ENCODE results near the gene ENKD1.
A peak's percentile ranks its signal among the peaks of the same experiment; 100 is the strongest.

Gene ENKD1

DNA sequence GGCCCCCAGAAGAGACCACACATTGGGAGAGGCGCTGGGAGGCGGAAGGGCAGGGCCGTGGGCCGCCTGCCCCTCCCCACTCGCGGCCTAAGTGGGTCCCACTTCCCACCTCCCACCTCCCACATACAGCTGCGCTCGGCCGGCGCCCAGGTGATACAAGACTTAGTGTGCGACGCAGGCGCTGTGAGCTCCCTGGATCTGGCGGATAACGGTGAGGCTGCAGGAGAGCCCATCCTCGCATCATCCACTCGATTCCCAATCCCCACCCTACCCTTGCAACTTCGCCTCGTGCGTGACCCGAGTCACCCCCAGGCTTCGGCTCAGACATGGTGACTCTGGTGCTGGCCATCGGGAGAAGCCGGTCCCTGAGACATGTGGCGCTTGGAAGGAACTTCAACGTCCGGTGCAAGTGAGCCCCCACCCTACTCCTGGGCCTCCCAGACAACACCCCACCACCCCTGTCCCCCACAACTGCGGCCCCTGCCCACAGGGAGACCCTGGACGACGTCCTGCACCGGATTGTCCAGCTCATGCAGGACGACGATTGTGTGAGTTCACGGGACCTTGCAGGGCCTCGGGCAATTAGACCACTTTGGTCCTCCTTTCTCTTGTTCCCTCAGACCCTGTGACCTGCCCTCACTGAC is 17.7 kb downstream of the ENKD1 start:
- no peak for DNase-seq (ENCODE audit: low spot score)

DNA sequence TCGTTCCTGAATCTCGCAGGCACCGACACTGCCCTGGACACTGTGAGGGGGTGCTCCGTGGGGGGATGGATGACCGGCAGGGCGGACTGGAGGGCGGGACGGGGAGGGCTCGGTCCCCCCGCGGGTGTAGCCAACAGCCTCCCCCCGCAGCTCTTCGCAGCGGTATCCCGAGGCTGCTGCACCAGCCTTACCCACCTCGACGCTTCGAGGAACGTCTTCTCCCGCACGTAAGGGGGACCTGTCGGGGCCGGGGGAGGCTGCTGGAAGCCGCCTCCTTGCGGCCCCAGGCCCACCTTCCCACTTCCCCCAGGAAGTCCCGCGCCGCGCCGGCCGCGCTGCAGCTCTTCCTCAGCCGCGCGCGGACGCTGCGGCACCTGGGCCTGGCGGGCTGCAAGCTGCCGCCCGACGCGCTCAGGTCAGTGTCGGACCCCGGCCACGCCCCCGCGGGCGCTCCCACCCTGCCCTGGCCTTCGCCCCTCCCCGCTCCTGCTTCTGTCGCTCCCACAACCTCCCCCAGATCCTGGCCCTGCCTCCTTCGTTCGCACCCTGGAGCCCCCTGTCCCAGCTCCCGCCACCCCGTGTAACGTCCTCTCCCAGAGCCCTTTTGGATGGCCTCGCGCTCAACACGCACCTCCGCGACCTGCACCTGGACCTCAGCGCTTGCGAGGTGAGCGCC is 18.3 kb downstream of the ENKD1 start:
- DNase-seq (ENCODE audit: low spot score) = no peak

DNA sequence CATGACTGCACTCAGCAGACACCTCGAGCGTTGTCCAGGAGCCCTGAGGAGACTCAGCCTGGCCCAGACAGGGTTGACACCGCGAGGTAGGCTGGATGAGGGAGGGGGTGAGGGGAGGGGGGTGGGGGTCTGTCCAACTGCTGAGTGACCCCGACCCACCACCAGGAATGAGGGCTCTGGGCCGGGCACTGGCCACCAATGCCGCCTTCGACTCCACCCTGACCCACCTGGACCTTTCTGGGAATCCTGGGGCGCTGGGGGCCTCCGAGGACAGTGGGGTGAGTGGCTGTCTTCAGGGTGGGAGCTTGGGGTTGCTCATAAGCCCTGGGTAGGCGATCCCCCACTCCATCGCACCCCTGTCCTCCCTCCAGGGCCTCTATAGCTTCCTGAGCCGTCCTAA is 18.9 kb downstream of the ENKD1 start:
- DNase-seq (ENCODE audit: low spot score) = no peak

DNA sequence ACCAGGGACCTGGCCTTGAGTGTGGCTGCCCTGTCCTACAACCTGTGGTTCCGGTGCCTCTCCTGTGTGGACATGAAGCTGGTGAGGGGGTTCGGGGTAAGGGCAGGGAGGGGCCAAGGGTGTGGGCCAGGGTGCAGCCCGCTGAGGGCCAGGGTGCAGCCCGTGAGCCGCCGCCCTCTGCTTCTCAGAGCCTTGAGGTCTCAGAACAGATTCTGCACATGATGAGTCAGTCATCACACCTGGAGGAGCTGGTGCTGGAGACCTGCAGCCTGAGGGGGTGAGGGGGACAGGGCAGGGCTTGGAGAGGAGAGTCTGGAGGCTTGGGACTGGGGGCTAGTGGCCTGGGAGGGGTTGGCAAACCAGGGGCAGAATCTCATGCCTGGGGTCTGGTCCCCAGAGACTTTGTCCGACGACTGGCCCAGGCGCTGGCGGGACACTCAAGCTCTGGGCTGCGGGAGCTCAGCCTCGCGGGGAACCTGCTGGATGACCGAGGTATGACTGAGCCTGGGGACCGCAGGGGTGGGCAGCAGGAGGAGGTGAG is 19.4 kb downstream of the ENKD1 start:
- DNase-seq (ENCODE audit: low spot score) = no peak

DNA sequence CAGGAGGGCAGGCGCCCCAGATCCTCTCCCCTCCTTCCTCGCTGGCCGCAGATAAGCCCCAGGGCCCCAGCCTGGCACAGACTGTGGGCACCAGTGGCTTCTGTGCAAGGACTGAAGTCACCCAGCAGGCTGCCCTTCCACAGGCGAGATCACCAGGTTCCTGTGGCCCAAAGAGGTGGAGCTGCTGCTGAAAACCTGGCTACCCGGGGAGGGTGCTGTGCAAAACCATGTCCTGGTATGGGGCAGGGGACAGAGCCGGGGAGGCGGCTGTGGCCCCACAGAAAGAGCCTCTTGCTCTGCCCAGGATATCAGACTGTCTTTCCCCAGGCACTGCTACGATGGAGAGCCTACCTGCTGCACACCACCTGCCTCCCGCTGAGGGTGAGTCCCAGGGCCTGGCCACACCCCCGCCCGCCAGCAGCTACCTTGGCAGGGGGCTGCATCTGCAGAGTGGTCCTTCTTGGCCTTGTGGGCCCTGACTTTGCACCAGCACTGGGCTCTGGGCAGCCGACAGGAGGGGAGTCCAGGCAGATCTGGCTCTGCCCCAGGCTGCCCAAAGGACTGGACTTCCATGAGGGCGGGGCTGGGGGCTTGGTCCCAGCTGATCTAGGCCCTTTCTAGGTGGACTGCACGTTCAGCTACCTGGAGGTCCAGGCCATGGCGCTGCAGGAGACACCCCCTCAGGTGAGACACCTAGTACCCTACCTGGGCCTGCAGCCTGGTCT is 21.0 kb downstream of the ENKD1 start:
- peak; percentile 32 for DNase-seq (ENCODE audit: low spot score)

DNA sequence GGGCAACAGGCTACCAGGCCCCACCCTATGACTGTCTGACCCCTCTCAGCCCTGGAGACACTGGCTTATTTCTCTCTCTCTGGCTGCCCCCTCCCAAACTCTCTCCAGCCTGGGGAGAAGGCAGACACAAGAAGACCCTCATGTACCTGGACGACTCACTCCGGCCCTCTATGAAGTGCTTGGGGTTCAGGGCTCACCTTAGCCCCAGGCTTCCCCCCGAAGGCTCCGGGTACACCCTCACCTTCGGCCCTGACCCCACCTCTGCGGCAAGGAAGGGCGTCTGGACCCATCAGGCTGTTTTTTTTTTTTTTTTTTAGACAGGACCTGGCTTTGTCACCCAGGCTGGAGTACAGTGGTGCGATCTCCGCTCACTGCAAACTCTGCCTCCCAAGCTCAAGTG is 22.5 kb downstream of the ENKD1 start:
- DNase-seq (ENCODE audit: low spot score) = no peak

DNA sequence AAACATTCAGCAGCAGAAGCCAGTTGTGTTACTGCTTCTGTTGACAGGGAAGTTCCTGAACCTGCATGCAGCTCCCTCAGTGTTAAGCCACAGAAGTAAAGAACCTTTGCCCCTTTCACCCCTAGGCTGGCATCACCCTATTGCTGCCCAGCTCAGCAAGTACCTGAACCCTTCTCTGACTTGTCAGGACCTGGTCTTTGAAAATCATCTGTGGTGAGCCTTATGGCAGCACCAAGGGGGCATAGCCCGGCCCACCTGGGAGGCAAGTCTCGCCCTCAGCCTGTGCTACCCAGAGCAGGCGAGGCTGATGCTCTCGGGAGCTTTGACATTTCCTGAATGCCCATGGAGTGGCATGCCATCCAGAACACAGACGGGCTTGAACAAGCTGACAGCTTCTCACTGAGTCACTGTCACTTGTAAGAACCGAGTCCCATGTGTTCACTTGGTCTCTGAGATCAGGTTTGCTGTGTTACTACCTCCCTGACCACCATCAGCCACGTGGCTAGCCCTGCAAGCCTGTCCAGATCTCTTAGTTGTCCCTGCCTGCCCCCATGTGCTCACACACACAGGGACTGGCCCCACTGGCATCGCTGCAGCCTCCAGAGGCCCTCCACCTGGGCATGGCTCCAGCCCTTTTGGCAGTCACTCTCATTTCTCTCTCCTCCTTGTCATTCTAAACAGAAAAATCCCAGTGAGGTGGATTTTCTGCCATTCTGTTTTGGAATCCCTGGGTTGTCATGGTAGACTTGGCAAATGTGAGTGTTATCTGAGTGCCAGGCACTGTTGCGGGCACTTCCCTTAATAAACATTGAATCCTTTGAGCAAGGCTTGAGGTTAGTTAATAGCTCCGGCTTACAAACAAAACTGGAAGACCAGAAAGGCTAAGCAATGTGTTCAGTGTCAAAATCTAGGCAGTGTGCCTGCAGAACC is 24.5 kb downstream of the ENKD1 start:
- DNase-seq (ENCODE audit: low spot score) = no peak

DNA sequence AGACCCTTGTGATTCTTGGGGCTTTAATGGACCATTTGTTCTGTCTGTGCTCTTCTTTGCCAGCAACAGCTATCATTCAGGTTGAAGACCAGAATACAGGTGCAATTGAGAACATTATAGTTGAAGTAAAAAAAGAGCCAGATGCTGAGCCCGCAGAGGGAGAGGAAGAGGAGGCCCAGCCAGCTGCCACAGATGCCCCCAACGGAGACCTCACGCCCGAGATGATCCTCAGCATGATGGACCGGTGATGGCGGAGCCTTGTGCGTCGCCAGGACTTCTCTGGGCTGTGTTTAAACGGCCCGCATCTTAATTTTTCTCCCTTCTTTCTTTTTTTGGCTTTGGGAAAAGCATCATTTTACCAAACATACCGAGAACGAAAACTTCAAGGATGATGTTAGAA is 28.9 kb downstream of the ENKD1 start:
- no peak for DNase-seq (ENCODE audit: low spot score)

DNA sequence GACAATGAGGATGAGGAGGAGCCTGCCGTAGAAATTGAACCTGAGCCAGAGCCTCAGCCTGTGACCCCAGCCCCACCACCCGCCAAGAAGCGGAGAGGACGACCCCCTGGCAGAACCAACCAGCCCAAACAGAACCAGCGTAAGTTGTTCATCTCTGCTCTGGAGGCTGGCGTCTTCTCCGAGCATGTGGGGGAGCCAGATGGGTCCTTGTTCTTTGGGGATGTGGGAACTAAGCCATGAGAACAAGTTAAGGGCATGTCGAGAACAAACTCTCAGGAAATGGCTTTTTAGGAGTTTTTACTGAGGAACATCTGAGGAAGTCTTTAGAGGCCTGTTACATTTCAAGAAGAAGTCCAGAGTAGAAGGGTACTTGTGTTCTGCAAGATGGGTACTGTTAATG is 29.8 kb downstream of the ENKD1 start:
- no peak for DNase-seq (ENCODE audit: low spot score)

DNA sequence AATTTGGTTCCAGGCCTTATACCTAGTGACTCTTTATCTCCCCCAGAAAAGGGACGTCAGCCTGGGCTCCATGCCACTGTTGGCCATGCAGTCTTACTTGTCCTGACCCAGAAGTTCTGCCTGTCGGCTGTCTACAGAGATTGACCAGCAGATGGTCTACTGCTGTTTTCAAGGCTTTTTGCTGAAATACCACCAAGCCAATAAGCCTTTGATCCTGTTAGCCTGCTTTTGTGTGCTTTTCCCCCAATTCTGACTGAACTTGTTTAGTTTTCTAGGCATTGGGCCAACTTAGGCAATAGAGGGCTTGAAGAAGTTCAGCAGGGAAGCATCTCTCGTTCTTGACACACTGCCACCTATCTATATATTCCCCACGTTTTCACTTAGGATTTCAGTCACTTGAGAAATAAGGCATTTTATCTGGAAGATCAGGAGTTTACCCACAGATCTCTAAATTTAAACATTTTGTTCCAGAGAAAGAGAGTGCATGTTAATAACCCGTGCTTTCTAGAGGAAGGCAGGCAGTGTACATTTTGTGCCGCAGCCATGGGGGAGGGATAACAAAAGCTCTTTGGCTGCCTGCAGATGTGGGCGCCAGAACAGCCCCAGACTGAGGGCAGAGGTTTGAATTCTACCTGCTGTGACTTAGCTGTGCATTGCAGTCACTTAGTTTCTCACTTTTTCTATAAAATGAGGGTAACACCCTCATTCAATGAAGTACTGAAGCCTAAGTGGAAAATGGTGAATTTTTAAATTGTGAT is 34.0 kb downstream of the ENKD1 start:
- DNase-seq (ENCODE audit: low spot score) = no peak

DNA sequence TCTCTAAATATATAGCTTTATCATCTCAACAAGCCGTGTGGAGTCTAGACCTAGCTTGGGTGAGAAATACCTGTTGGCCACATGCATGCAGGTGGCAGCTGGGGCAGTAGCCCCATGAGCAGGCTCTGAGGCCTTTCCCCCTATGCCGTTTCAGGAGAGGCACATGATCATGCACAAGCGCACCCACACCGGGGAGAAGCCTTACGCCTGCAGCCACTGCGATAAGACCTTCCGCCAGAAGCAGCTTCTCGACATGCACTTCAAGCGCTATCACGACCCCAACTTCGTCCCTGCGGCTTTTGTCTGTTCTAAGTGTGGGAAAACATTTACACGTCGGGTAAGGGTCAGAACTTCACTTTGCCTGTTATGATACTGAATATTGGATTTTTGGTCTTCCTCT is 38.3 kb downstream of the ENKD1 start:
- DNase-seq (ENCODE audit: low spot score) = no peak

DNA sequence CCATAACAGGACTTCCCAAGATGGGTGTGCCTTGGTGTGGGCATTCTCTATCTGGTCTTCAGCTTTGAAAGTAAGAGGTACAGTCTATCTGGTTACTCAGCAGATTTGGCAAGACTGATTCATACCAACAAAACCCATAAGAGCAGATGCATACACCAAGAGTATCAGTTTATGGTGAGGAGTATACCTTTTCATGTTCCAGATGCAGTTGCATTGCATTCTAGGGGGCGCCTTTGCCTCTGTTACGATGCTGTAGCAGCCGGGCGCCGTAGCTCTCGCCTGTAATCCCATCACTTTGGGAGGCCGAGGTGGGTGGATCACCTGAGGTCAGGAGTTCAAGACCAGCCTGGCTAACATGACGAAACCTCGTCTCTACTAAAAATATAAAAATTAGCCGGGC is 52.7 kb downstream of the ENKD1 start:
- DNase-seq (ENCODE audit: low spot score) = peak; percentile 34

All from NAMALWA (cell line).